Measurements from ENCODE around the gene UPK3B.
"Not testable (repeated sequence)": the region's sequence is repeated elsewhere in the genome, so short reads cannot be mapped to it uniquely, and the experiment has no call there.

UPK3B gene

DNA sequence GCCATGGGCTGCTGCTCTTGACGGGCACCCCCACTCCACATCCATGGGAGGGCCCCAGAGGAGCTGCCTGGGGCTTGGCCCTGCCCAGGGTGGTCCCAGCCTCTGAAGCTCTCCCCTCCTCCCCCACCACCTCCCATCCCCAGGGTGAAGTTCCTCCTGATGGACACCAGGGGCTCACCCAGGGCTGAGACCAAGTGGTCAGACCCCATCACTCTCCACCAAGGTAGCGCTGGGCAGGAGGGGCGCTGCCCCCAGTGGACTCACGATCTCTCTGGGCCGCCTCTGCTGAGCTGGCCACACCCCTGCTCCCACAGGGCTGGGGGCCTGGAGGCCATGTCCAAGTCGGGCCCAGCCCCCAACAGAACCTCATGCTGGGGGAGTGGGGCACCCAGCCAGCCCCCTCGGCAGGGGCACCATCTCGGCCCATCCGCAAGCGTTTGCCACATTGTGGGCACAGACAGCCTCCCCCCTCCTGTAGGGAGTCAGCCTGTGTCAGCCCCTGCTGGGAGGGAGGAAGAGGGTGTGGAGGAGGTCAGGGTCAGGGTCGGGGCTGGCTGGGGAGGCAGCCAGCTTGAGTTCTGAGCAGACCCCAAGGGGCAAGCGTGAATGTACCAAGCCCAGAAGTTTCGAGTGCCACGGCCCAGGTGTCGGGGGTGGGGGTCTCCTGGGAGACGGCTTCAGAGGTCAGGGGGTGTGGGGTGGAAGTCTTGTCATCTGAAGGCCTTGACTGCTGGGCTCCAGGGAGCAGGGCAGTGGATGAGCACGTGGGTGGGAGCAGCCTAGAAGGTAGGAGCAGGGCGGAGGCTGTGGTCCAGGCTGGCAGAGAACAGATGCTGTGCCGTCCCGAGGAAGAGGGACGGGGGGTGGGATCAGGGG, 2.8 kb downstream of the UPK3B start:
- Mint-ChIP-seq H3K4me1 (peaks cover 4% of the 10 kb centered on the region), H3K9me3 (no peaks in the 10 kb centered on the region), H3K36me3 (ENCODE audit: low read depth) (no peaks in the 10 kb centered on the region), H3K4me3 (no peak overlapping the region), H3K27me3 (ENCODE audit: low read depth) (no peaks in the 10 kb centered on the region), H3K27ac (no peak overlapping the region)
- TF ChIP-seq, protein P1, sequence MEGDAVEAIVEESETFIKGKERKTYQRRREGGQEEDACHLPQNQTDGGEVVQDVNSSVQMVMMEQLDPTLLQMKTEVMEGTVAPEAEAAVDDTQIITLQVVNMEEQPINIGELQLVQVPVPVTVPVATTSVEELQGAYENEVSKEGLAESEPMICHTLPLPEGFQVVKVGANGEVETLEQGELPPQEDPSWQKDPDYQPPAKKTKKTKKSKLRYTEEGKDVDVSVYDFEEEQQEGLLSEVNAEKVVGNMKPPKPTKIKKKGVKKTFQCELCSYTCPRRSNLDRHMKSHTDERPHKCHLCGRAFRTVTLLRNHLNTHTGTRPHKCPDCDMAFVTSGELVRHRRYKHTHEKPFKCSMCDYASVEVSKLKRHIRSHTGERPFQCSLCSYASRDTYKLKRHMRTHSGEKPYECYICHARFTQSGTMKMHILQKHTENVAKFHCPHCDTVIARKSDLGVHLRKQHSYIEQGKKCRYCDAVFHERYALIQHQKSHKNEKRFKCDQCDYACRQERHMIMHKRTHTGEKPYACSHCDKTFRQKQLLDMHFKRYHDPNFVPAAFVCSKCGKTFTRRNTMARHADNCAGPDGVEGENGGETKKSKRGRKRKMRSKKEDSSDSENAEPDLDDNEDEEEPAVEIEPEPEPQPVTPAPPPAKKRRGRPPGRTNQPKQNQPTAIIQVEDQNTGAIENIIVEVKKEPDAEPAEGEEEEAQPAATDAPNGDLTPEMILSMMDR (IDR thresholded peaks at IDR 0.05; ENCODE audit: unreplicated experiment in 3 of 3) = peak in 2 of 3 experiments; percentile 35 to 43

DNA sequence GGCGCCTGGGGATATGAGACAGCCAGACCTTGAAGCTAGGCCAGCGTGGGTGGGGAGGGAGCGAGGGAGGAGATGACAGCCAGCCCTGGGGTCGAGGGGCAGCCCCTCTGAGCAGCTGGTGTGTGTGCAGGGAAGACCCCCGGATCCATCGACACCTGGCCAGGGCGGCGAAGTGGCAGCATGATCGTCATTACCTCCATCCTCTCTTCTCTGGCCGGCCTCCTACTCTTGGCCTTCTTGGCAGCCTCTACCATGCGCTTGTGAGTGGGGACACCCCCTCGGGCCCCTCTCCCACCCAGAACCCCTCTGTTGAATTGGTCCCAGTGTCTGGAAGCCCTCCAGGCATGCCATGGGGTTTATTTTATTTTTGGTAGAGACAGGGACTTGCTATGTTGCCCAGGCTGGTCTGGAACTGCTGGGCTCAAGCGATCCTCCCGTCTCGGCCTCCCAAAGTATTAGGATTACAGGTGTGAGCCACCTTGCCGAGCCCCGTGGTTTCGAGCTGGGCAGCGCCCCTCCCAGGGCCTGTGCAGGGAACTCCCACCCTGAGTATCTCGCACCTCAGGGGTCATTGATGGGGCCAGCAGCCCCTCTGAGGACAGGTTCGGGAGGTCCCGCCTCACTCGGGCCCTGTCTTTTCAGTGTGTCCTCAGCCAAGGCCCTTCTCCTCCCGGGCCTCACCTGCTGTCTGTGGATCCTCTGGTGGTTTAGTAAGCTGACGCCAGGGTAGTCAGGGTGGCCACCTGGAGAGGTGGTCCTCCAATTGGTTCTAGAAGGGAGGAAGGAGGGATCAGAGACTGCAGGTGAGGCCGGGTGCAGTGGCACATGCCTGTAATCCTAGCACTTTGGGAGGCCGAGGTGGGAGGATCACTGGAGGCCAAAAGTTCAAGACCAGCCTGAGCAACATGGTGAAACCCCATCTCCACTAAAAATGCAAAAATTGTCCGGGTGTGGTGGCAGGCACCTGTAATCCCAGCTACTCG, 3.8 kb downstream of the UPK3B start:
- H3K9me3 Mint-ChIP-seq = no peaks in the 10 kb centered on the region
- TF ChIP-seq, protein P1 (IDR thresholded peaks at IDR 0.05; ENCODE audit: unreplicated experiment in 3 of 3) = no peak
- no peak overlapping the region for H3K27ac Mint-ChIP-seq
- H3K27me3 Mint-ChIP-seq (ENCODE audit: low read depth) = no peaks in the 10 kb centered on the region
- H3K36me3 Mint-ChIP-seq (ENCODE audit: low read depth) = no peaks in the 10 kb centered on the region
- H3K4me3 Mint-ChIP-seq = no peak overlapping the region
- peaks cover 4% of the 10 kb centered on the region for H3K4me1 Mint-ChIP-seq

DNA sequence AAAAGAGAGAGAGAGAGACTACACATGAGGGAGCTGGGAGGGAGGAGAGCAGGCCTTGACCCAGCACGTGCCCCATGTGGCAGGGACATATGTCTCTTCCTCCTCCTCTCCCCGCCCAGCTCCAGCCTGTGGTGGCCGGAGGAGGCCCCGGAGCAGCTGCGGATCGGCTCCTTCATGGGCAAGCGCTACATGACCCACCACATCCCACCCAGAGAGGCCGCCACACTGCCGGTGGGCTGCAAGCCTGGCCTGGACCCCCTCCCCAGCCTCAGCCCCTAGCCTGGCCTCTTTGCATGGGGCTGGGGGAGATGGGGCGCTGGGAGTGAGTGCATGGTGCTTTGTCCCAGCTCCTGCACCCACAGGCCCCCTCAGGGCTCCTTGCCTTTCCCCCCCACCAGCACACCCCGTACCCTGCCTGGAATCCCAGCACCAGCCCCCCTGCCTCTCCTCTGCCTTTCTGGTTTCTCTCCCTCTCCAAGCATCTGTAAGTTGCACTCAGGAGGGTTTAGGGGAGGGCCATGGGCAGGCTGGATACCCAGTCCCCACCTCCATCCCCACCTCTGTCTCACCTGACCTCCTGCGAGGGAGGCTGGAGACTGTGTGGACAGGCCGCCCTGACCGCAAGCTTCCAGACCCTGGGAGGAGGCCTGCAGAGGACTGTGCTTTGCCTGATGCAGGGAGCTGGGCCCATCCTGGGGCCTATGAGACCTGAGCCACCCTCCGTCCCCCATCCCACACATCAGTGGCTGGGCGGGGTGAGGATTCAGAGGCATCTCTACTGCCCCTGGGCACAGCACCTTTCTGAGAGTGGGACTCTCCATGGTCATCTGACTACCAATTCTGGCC, 4.8 kb downstream of the UPK3B start:
- Mint-ChIP-seq H3K9me3 (no peaks in the 10 kb centered on the region), H3K4me3 (no peak overlapping the region), H3K27ac (no peak overlapping the region), H3K36me3 (ENCODE audit: low read depth) (no peaks in the 10 kb centered on the region), H3K4me1 (no peaks in the 10 kb centered on the region), H3K27me3 (ENCODE audit: low read depth) (no peaks in the 10 kb centered on the region)
- TF ChIP-seq, protein P1 (IDR thresholded peaks at IDR 0.05; ENCODE audit: unreplicated experiment in 3 of 3) = no peak

DNA sequence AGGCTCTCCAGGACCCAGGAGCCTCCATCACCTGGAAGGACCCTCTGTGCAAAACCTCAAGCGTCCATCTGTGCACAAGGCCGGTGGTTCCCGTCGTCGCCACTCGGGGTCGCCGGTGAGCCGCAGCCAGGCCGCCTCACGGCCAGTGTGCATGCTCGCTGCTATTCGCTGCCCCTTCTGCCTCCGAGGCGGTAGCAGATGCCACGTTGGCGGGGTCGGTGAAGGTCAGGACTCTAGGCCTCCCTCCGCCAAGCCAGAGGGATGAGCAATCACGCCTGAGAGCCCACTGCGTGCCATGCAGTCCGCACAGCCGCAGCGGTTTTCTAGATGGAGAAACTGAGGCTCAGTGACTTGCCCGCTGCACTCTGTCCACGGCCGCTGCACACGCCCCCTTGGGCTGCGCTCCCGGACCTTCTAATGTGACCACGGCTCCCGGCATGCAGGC, 5.7 kb downstream of the UPK3B start:
- Mint-ChIP-seq H3K9me3 (no peaks in the 10 kb centered on the region), H3K27ac (no peak overlapping the region), H3K36me3 (ENCODE audit: low read depth) (no peaks in the 10 kb centered on the region), H3K27me3 (ENCODE audit: low read depth) (no peaks in the 10 kb centered on the region), H3K4me1 (no peaks in the 10 kb centered on the region), H3K4me3 (no peak overlapping the region)
- TF ChIP-seq, protein P1 (IDR thresholded peaks at IDR 0.05; ENCODE audit: unreplicated experiment in 3 of 3) = no peak

DNA sequence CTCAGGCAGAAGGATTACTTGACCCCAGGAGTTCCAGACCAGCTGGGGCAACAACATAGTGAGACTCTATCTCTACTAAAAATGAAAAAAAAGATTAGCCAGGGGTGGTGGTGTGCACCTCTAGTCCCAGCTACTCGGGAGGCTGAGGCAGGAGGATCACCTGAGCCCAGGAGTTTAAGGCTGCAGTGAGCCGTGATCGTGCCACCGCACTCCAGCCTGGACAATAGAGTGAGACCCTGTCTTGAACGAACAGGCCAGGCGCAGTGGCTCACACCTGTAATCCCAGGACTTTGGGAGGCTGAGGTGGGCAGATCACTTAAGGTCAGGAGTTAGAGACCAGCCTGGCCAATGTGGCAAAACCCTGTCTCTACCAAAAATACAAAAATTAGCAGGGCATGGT, 6.6 kb downstream of the UPK3B start:
- not testable (repeated sequence) for H3K36me3 Mint-ChIP-seq (ENCODE audit: low read depth); H3K4me3 Mint-ChIP-seq; H3K27me3 Mint-ChIP-seq (ENCODE audit: low read depth); H3K4me1 Mint-ChIP-seq; H3K9me3 Mint-ChIP-seq; H3K27ac Mint-ChIP-seq

DNA sequence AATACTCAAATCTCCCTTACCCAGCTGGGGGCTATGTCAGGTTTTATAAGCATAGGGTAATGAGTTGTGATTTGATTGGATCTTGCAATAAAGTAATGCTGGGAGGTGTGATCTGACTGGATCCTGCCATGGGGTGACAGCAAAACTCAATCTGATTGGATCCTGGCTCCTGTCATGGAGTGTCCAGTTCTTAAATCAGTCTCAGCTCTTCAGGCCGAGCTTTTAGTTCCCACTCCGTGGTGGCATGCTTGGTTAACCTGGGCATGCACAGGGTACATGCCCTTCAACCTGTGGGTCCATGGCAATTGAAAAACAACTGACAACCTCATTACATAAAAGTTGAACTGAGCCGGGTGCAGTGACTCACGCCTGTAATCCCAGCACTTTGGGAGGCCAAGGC, 15.8 kb downstream of the UPK3B start:
- H3K4me3 Mint-ChIP-seq; H3K36me3 Mint-ChIP-seq (ENCODE audit: low read depth); H3K9me3 Mint-ChIP-seq; H3K27ac Mint-ChIP-seq; H3K27me3 Mint-ChIP-seq (ENCODE audit: low read depth); H3K4me1 Mint-ChIP-seq: not testable (repeated sequence)

DNA sequence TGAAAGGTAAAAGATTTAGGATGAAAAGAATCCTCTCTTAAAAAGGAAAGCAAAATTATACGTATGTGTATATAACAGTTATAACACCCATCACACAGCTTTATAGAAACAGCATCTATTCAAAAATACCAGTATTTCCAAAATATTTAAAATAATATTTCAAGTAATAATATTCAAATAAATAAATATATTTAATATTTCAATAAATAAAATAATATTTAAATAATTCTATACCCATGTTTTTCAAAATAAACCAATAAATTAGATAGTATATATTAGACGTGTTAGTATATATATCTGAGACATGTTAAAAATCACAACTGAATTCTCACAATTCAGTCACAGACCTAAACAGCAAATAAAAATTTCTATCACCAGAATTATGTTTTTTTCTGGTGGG, 21.3 kb downstream of the UPK3B start:
- not testable (repeated sequence) for H3K27ac Mint-ChIP-seq; H3K9me3 Mint-ChIP-seq; H3K4me1 Mint-ChIP-seq; H3K36me3 Mint-ChIP-seq (ENCODE audit: low read depth); H3K4me3 Mint-ChIP-seq; H3K27me3 Mint-ChIP-seq (ENCODE audit: low read depth)

DNA sequence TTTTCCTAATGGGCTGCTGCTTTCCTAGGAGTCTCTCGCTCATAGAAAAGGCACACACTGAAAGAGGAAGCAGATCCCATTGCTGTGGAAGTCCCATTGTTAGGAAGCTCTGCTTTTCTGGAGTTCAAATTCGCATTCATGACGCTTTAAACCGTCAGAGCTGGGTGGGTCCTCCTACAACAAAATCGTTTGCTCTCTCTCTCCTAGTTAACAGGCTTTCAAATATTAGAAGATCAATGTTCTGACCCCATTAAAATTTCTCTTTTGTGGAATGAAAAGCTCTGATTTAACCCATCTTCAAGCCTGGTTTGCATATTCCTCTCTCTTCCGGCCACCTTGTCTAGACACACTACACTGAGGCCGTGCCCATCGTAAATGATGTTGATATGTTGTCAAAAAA, 32.8 kb downstream of the UPK3B start, which contains the start of gene SPDYE16:
Gene SPDYE16, minus strand, starts transcription at position 101 of the 400 bp plus-strand sequence. CDS start 1,838 bp downstream, outside the sequence.
- not testable (repeated sequence) for H3K4me1 Mint-ChIP-seq; H3K27ac Mint-ChIP-seq; H3K36me3 Mint-ChIP-seq (ENCODE audit: low read depth); H3K27me3 Mint-ChIP-seq (ENCODE audit: low read depth); H3K4me3 Mint-ChIP-seq; H3K9me3 Mint-ChIP-seq

DNA sequence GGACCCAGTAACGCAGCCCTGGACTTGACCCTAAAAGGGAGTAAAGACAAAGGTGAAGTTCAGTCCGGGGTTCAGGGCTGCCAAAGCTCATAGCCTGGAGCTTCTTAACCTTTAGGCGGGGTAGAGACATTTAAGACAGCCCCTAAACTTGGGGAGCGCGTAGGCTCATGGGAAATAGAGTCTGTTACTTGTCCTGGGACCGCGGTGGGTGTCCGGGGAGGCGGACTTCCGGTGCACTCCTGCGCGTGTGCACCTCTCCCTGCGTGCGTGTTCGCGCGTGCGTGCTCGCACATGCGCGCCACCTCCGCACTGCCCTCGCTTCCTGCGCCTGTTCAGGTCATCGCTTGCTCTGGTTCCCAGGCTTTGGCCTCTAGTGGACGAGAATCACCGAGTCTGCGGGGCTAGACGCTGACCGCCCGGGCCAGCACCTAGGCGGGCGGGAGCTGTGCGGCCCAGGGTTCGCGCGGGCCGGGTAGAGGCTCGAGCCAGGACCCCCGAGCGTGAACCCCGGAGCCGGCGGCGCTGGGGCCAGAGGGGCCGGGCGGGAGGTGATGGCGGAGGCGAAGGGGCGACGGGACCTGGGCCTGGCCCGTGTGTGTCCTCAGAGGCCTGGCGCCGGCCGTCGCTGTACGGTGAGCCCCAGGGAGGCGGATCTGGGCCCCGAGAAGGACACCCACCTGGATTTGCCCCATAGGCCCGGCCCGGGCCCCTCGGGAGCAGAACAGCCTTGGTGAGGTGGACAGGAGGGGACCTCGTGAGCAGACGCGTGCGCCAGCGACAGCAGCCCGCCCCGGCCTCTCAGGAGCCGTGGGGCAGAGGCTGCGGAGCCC, 38.9 kb downstream of the UPK3B start:
- not testable (repeated sequence) for H3K27me3 Mint-ChIP-seq (ENCODE audit: low read depth); H3K9me3 Mint-ChIP-seq; H3K36me3 Mint-ChIP-seq (ENCODE audit: low read depth)
- peak overlapping the region; percentile 92 to 98 (median 98) for H3K4me3 Mint-ChIP-seq
- peaks cover 16% of the 10 kb centered on the region for H3K4me1 Mint-ChIP-seq
- H3K27ac Mint-ChIP-seq = peak overlapping the region; percentile 89 to 98 (median 90)

Measured in nephron (organoid).